HFFc6 (cell line): ENCODE results near the gene SCN10A. TPM values are rescaled to one million over a fixed set of nuclear protein-coding genes. Genes with fewer than 3 reads are reported as not detected.

Experiments used
- DNase-seq: peaks from one replicate; pipeline ENCODE4 v3.0.0-alpha.2; 2018
- H3K27ac Mint-ChIP-seq: 2 replicates; pipeline ENCODE4 v1.8.0; 2020; ENCODE audit warnings: mild to moderate bottlenecking, mixed read lengths
- H3K27me3 Mint-ChIP-seq: 2 replicates; pipeline ENCODE4 v1.8.0; 2021; ENCODE audit warnings: mild to moderate bottlenecking, moderate library complexity, mixed read lengths; ENCODE audit not compliant: insufficient read depth
- H3K36me3 Mint-ChIP-seq: 2 replicates; pipeline ENCODE4 v1.8.0; 2021; ENCODE audit warnings: low read depth, mixed read lengths
- H3K4me1 Mint-ChIP-seq: 2 replicates; pipeline ENCODE4 v1.8.0; 2020; ENCODE audit warnings: low read depth, mixed read lengths
- H3K4me3 Mint-ChIP-seq: 2 replicates; pipeline ENCODE4 v1.8.0; 2020; ENCODE audit warnings: mild to moderate bottlenecking, moderate library complexity, mixed read lengths
- H3K9me3 Mint-ChIP-seq: 2 replicates; pipeline ENCODE4 v1.8.0; 2020; ENCODE audit warnings: mild to moderate bottlenecking, mixed read lengths
- total RNA-seq, 6 experiments: library from RNA; stranded (reverse); fragmentation: NEBNext Ultra II Directional; extraction: Animal tissue kit (Norgen Biotek cat#: 25700); gene quantifications; 2 replicates in 1 of 6; 3 replicates in 5 of 6; pipeline ENCODE4 v1.2.3, GENCODE V29; 2021
- TF ChIP-seq, protein P1 (sequence below): fragments of 200-600 bp; sonication (generic); IDR thresholded peaks from 2 replicates; pipeline ENCODE4 v1.5.0; 2021; ENCODE audit warnings: antibody characterized with exemption, mild to moderate bottlenecking

SCN10A gene
- total RNA-seq, 6 experiments from 2014 or later, result not detected

DNA sequence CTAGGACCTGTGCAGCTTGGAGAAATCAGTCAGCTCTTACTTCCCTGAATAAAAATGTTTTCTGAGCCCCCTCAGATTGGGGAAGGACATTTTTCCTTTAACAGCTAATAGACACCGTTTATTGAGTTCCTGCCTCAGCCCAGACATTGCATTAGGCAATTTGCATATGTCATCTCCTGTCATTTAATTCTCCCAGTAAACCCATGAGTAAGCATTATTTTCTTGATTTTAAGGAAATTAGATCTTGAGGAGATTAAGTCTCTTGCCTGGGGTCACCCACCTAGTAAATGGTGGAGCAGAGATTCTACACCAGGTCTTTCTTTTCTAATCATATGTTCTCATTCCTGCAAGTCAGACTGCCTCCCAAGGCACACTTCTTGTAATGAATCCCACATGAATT, 88.0 kb downstream of the SCN10A start:
- no peak overlapping the region for H3K4me3 Mint-ChIP-seq
- H3K27me3 Mint-ChIP-seq, result peaks cover 4% of the 10 kb centered on the region
- TF ChIP-seq, protein P1, sequence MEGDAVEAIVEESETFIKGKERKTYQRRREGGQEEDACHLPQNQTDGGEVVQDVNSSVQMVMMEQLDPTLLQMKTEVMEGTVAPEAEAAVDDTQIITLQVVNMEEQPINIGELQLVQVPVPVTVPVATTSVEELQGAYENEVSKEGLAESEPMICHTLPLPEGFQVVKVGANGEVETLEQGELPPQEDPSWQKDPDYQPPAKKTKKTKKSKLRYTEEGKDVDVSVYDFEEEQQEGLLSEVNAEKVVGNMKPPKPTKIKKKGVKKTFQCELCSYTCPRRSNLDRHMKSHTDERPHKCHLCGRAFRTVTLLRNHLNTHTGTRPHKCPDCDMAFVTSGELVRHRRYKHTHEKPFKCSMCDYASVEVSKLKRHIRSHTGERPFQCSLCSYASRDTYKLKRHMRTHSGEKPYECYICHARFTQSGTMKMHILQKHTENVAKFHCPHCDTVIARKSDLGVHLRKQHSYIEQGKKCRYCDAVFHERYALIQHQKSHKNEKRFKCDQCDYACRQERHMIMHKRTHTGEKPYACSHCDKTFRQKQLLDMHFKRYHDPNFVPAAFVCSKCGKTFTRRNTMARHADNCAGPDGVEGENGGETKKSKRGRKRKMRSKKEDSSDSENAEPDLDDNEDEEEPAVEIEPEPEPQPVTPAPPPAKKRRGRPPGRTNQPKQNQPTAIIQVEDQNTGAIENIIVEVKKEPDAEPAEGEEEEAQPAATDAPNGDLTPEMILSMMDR, result no peak
- peaks cover 86% of the 10 kb centered on the region for H3K4me1 Mint-ChIP-seq
- peaks cover 5% of the 10 kb centered on the region for H3K36me3 Mint-ChIP-seq
- H3K27ac Mint-ChIP-seq, result no peak overlapping the region
- no peak for DNase-seq
- H3K9me3 Mint-ChIP-seq, result no peaks in the 10 kb centered on the region

DNA sequence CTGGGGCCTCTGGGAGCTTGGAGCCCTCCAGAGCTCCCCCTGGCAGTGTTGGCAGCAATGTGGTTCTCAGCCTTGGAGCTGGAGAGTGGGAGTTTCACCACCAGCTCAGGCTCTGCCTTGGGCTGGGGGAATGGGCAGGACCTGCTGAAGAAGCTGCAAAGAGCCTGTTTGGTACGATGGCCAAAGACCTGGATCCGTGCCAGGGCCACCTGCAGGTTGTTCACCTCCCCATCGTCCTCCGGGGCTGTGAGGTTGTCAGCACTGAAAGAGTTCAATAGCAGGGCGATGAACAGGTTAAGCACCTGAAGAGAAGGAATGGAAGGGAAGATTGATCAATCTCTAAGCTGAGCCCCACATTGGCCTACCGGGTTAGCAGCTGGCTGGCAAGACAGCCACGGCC, 89.3 kb downstream of the SCN10A start:
- TF ChIP-seq, protein P1, result no peak
- Mint-ChIP-seq H3K4me1 (peaks cover 96% of the 10 kb centered on the region), H3K27me3 (peaks cover 4% of the 10 kb centered on the region), H3K9me3 (no peaks in the 10 kb centered on the region), H3K27ac (no peak overlapping the region), H3K4me3 (no peak overlapping the region; the same call in 1 of the 2 replicates), H3K36me3 (peaks cover 5% of the 10 kb centered on the region)
- no peak for DNase-seq

DNA sequence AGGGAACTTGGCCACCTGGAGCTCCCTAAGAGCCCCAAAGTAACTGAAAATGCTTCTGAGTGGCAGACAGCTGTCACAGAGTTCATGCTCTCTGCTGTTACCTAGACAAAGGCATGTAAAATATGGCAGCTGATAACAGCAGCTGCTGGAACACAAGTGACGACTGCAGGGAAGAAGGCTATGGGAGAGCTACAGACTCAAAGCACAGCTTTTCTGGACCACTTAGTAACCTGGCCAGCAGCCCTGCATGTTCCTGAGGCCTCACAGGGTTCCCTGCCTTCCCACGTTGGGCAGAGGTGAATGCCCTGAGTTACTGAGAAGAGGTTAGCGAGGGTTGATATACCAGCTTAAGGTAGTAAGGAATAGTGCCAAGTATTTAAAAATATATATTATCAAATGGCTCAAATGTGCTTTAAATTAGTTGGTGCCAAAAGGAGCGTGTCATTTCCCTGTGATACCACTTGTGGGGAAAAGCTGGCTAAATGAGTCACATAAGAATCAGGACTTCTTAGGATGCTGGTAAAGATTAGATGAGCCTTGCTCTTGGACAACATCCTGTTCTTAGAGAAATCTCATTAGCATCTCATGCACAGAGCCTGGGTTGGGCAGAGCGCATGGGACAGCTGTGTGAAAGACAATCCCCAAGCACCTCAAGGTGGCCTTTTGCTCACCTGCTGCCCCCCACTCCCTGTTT, 90.1 kb downstream of the SCN10A start:
- H3K4me1 Mint-ChIP-seq, result peaks cover 96% of the 10 kb centered on the region
- peaks cover 4% of the 10 kb centered on the region for H3K27me3 Mint-ChIP-seq
- TF ChIP-seq, protein P1, result no peak
- DNase-seq, result peak; percentile 72
- no peaks in the 10 kb centered on the region for H3K9me3 Mint-ChIP-seq
- no peak overlapping the region; the same call in 1 of the 2 replicates for H3K4me3 Mint-ChIP-seq
- peaks cover 5% of the 10 kb centered on the region for H3K36me3 Mint-ChIP-seq
- peak overlapping the region; percentile 69 for H3K27ac Mint-ChIP-seq

DNA sequence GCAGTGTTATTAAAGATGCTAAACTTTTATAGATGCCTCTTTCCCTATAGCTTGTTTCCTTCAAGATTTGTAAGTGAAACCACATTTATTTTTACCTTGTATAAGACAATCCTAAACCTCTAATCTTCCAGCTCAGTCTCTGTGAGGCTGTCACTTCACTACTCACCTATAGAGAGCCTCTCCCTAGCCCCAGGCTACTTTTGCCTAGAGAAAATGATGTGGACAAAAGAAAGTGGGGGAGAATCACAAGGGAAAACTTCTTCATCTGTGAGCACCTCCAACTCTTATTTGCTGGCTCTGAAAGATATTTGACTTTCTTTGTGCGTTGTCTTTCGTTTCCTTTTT, 91.7 kb downstream of the SCN10A start:
- H3K4me1 Mint-ChIP-seq, result peaks cover 82% of the 10 kb centered on the region
- TF ChIP-seq, protein P1, result no peak
- no peaks in the 10 kb centered on the region for H3K9me3 Mint-ChIP-seq
- H3K27ac Mint-ChIP-seq, result 0 out of 2 replicates have a peak overlapping the region, but pooled peaks have one; percentile 18
- H3K4me3 Mint-ChIP-seq, result no peak overlapping the region
- H3K36me3 Mint-ChIP-seq, result peaks cover 5% of the 10 kb centered on the region
- peaks cover 4% of the 10 kb centered on the region for H3K27me3 Mint-ChIP-seq
- DNase-seq, result no peak

DNA sequence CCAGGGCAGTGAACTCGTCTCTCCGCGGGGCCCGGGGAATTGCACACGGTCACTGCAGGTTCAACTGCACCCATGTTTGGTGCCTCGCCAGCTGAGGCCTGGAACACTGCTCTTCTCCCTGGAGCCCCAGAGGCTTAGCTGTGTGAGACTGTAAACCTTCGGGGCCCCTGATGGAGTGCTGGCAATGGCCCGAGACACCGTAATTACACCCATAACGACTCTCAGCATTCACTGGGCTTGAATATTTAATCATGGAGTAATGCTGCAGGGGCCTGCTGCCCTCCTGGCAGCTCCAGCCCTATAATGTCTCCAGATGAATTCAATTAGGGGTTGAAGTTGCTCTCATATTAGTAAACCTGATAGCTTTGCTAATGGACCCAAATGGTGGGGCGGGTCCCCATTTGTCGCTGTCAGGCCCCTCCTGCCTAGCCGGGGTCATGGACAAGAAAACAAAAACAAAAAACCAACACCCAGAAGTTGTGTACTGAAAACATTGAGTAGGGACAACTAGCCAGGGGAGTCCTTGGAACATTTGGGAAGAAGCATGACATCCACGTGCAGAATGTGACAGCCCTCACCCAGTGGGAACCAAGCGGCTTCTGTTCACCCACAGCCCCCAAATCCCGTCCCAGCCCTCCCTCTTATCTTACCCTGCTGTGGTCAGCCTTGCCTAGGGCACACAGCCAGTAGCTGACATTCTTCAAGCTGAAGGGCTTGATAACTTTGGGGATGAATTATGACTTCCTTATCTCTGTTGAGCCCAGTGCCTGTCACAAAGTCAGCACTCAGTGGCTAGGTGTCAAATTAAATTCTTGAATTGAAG, 92.2 kb downstream of the SCN10A start:
- H3K4me3 Mint-ChIP-seq, result no peak overlapping the region
- peak overlapping the region; percentile 75 for H3K27ac Mint-ChIP-seq

More for the DNA sequence above, 92.2 kb downstream of the SCN10A start:
- H3K27me3 Mint-ChIP-seq, result peaks cover 4% of the 10 kb centered on the region
- H3K4me1 Mint-ChIP-seq, result peaks cover 80% of the 10 kb centered on the region
- no peak for DNase-seq
- no peaks in the 10 kb centered on the region for H3K9me3 Mint-ChIP-seq
- H3K36me3 Mint-ChIP-seq, result peaks cover 5% of the 10 kb centered on the region
- TF ChIP-seq, protein P1, result no peak
